DMS 273 treated with DMSO at 0.1 percent for 48 hours (cell line): ENCODE data around the gene POU3F1.

Experiments used
- DNase-seq: peaks from one replicate; lab custom pipeline; 2025; lab: John Stamatoyannopoulos, UW

The POU3F1 gene

GRCh38 chr1:38004284-38005108 is 42.1 kb downstream of the POU3F1 start:
- DNase-seq: no peak

GRCh38 chr1:38003261-38004250 is 43.0 kb downstream of the POU3F1 start:
- no peak for DNase-seq

GRCh38 chr1:38000529-38001455 is 45.8 kb downstream of the POU3F1 start:
- no peak for DNase-seq

DNA sequence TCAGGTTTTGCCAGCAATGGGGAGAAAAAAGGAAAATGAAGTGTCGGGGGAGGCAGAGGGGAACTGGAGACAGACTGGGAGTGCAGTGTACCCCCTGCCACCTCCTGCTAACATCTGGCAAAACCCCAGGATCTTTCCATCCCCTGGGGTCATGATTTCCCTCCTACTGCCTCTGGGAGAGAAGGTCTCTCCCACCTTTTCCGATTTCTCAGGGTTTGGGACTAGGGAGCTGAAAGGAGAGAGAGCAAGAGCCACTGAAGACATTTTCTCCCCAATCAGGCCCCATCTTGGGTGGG is 46.4 kb downstream of the POU3F1 start:
- DNase-seq: no peak

DNA sequence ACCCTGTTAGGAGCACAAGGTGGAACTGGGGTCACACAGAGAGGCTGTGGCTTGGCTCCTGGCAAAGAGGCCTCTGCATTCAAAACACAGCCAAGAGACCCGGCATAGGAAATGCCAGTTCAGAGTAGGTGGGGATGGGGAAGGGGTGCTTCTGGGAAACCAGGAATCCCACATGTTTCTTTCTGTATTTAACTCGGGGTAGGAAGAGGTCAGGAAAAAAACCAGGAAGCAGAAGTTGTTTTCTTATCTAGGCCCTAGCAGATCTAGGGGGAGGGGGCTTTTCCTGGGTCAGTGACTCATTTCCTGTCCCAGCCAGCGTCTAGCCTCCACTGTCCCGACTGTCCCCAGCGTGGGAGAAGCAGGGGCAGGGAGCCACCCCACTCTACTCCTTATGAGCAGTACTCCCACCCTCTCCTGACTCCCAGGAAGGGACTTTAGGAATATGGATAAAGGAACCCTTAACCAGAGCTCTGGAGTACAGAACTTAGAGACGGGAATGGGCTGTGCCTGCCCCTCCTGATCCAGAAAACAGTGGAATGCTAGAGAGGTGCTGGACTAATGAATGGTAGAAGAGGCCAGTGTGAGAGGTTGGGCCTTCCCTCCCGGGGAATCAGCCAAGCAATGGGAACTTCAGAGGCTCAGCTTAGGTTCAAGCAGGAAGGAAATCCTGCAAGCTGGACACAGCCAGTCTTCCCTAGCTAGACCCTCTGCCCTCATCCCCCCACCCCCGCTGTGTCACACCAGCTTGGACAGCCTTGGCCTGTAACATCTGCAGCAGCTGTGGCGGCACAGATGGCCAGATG is 47.0 kb downstream of the POU3F1 start:
- DNase-seq: no peak

DNA sequence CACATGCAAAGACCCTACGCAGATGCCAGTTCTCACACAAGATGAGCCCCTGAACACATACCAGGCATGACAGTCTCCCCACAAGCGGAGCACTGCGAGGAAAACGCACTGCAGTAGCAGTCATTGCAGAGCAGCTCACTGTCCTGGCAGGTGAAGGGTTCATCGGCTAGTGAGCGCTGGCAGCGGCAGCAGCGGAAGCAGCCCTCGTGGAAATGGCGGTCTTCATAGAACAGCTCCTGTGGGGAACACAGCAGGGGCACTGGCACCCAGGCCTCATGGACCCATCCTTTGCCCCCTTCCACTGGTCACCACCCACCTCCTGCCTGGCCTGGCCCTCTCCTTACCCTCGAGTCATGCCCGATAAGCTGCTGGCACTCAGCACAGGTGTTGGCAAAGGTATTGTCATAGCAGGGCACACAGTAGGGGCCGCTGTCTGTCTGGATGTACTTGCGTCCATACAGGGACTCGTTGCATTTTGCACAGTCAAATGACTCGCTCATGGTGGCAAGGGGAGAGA is 47.6 kb downstream of the POU3F1 start:
- no peak for DNase-seq

DNA sequence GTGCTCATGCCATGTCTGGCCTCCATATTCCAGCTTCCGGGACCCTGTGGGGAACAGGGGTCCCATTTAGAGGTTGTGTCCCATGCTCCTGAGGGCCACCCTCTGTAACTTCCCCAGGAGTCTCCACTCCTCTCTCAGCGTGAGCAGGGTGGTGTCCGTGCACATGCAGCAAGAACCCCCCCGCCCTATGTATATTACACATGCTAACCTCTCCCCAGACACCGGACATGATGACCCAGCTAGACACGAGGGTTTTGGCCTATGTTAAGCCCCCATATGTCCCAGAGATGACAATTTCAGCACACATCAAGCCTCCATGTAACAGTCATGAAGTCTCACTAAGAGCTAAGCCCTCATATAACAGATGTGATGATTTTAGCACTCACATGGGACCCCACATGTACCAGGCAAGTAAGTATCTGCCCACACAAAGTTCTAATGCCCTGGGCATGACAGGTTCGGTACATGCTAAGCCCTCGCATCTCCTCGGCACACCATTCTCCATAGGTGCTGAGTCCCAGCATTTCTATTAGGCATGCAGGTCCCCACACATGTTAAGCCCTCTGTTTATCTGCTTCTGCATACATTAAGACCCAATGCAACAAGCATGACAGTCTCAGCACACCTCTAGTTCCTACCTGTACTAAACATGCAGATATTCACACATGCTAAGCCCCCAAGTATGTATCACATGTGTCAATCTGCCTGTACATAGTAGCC is 48.3 kb downstream of the POU3F1 start:
- DNase-seq: no peak

DNA sequence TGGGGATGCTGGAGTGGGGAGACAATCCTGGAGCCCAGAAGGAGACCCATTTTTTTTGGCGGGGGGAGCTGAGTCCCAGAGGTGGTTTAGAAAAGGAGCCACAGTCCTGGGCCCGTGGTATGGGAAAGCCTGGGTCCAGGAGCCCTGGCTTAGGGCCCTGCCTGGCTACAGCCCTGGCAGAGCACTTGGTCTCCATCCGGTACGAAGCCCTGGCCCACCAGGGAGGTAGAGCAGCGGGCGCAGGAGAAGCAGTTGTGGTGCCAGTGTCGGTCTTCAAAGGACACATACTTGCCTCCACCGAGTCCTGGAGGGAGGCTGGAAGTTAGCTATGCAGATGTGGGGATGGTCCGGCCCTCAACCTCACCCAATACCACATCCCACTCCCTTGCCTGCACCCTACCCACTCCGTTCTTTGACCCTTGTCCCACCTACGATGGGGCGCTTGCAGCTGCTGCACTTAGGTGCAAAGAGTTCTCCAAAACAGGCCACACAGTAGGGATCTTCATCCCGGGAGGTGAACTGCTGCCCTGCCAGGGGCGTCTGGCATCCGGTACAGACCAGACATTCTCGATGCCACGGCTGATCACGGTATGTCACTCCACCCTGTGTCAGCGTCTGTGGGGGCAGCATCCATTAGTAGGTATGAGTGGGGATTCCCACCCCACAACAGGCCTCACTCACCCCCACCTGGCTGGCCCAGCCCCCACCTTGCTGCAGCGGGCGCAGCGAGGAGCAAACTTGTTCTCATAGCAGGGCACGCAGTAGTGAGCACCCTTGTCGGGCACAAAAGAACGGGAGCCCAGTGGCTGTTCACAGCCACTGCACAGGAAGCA is 49.1 kb downstream of the POU3F1 start:
- DNase-seq: no peak

- no peak for DNase-seq
Observed at GRCh38 chr1:37995751-37996345, 50.7 kb downstream of the POU3F1 start.

DNA sequence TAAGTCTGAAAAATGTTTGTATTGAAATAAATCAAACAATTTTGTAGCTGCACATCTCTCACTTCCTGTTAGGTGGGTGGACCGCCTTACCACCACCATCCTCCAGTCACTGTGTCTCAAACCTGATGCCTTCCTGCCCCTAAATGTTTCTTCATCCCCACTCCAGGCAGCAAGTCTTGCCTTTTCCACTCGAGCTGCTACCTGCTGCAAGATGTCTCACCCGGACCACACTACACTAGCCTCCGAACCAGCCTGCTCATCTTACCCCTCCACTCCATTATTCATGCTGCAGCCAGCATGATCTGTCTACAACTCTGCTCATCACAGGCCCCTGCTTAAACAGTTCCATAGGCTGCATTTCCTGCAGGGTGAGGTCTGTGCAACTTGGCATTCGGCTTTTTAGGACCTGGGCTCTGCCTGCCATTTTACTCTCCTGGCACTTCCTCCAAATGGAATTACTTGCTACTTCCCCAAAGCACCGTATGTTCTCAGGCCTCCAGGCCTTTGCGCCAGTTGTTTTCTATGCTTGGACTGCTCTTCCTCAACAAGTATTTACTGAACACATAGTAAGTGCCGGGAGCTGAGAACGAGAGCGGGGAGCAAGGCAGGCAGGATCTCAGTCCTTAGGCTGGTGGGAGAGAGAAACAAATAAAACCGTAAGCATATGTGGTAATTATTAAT is 51.6 kb downstream of the POU3F1 start:
- no peak for DNase-seq
